WTC11 (cell line): Measurements from ENCODE around the gene AGBL5. TPM values are rescaled to one million over a fixed set of nuclear protein-coding genes. Genes with fewer than 3 reads are reported as not detected.

Source experiments
- ATAC-seq: fragments of 200-7000 bp; cut with Tn5 transposase; 2 replicates; pipeline ENCODE4 v1.10.0; 2021; ENCODE audit warnings: mild to moderate bottlenecking, moderate library complexity
- CTCF ChIA-PET: fragments of 300-600 bp; sonication (Branson Sonifier 250); formaldehyde crosslinking; loops from one replicate; lab custom pipeline; 2021; ENCODE audit warnings: antibody characterized with exemption; lab: Charles Lee
- POLR2A ChIA-PET: fragments of 350-600 bp; sonication (Branson Sonifier 250); formaldehyde crosslinking; loops from one replicate; lab custom pipeline; 2021; ENCODE audit warnings: antibody characterized with exemption; lab: Charles Lee
- DNase-seq: peaks from one replicate; pipeline ENCODE4 v3.0.0; 2021; ENCODE audit warnings: low spot score
- H3K27ac Mint-ChIP-seq: 2 replicates; pipeline ENCODE4 v1.8.0; 2021; ENCODE audit warnings: mixed read lengths
- H3K27me3 Mint-ChIP-seq: 2 replicates; pipeline ENCODE4 v1.8.0; 2021; ENCODE audit warnings: low read depth, mild to moderate bottlenecking, moderate library complexity, mixed read lengths
- H3K36me3 Mint-ChIP-seq: 2 replicates; pipeline ENCODE4 v1.8.0; 2021; ENCODE audit warnings: mixed read lengths
- H3K4me1 Mint-ChIP-seq: 2 replicates; pipeline ENCODE4 v1.8.0; 2022; ENCODE audit warnings: mixed read lengths
- H3K4me3 Mint-ChIP-seq: 2 replicates; pipeline ENCODE4 v1.8.0; 2021; ENCODE audit warnings: mild to moderate bottlenecking, moderate library complexity, mixed read lengths
- H3K9me3 Mint-ChIP-seq: 2 replicates; pipeline ENCODE4 v1.8.0; 2021; ENCODE audit warnings: mixed read lengths
- AR ChIP-seq: fragments of 250-450 bp; sonication (Bioruptor Pico); IDR thresholded peaks from 2 replicates; pipeline ENCODE4 v1.9.0; 2021; ENCODE audit warnings: mild to moderate bottlenecking
- E2F1 ChIP-seq: sonication (generic); formaldehyde crosslinking; IDR thresholded peaks from 2 replicates; pipeline ENCODE4 v1.8.0; 2022; ENCODE audit warnings: mild to moderate bottlenecking, missing genetic modification reagents
- ELF4 ChIP-seq: sonication (generic); formaldehyde crosslinking; IDR thresholded peaks from 2 replicates; pipeline ENCODE4 v1.8.1; 2022; ENCODE audit warnings: low read depth, mild to moderate bottlenecking, moderate library complexity, missing genetic modification reagents
- ERG ChIP-seq: fragments of 250-450 bp; sonication (Bioruptor Pico); IDR thresholded peaks from 2 replicates; pipeline ENCODE4 v1.8.0; 2021; ENCODE audit warnings: mild to moderate bottlenecking
- FOXP1 ChIP-seq: sonication (generic); formaldehyde crosslinking; IDR thresholded peaks from 2 replicates; pipeline ENCODE4 v1.8.0; 2022; ENCODE audit warnings: missing genetic modification reagents, mild to moderate bottlenecking, moderate library complexity, borderline replicate concordance
- GABPB1 ChIP-seq: sonication (generic); formaldehyde crosslinking; IDR thresholded peaks from 2 replicates; pipeline ENCODE4 v1.8.1; 2023; ENCODE audit warnings: mild to moderate bottlenecking, missing genetic modification reagents
- HMGA2 ChIP-seq: fragments of 250-450 bp; sonication (Bioruptor Pico); IDR thresholded peaks from 2 replicates; pipeline ENCODE4 v1.4.0; 2021; ENCODE audit warnings: mild to moderate bottlenecking, moderate library complexity
- KAT7 ChIP-seq: sonication (generic); formaldehyde crosslinking; IDR thresholded peaks from 2 replicates; pipeline ENCODE4 v1.8.1; 2023; ENCODE audit warnings: missing genetic modification reagents, mild to moderate bottlenecking, borderline replicate concordance
- NFATC4 ChIP-seq: fragments of 250-450 bp; sonication (Bioruptor Pico); IDR thresholded peaks from 2 replicates; pipeline ENCODE4 v1.9.0; 2021; ENCODE audit warnings: mild to moderate bottlenecking
- NR3C1 ChIP-seq: sonication (generic); formaldehyde crosslinking; conservative IDR thresholded peaks from 2 replicates; pipeline ENCODE4 v1.8.1; 2023; ENCODE audit warnings: low read depth, mild to moderate bottlenecking, missing genetic modification reagents
- PRRX2 ChIP-seq: fragments of 250-450 bp; sonication (Bioruptor Pico); IDR thresholded peaks from 2 replicates; pipeline ENCODE4 v1.8.0; 2021; ENCODE audit warnings: mild to moderate bottlenecking
- SOX15 ChIP-seq: fragments of 250-450 bp; sonication (Bioruptor Pico); IDR thresholded peaks from 2 replicates; pipeline ENCODE4 v1.9.0; 2021; ENCODE audit warnings: mild to moderate bottlenecking
- SP1 ChIP-seq: sonication (generic); formaldehyde crosslinking; conservative IDR thresholded peaks from 2 replicates; pipeline ENCODE4 v1.8.1; 2022; ENCODE audit warnings: missing genetic modification reagents
- ZMAT4 ChIP-seq: fragments of 250-450 bp; sonication (Bioruptor Pico); IDR thresholded peaks from 2 replicates; pipeline ENCODE4 v1.9.0; 2021; ENCODE audit warnings: mild to moderate bottlenecking
- ZNF671 ChIP-seq: fragments of 250-450 bp; sonication (Bioruptor Pico); IDR thresholded peaks from 2 replicates; pipeline ENCODE4 v1.8.0; 2021; ENCODE audit warnings: mild to moderate bottlenecking
- total RNA-seq: library from RNA; stranded (reverse); gene quantifications from 3 replicates; pipeline ENCODE4 v1.2.3, GENCODE V29; 2021
- TF ChIP-seq, protein P1 (sequence below): sonication (generic); formaldehyde crosslinking; IDR thresholded peaks from 2 replicates; pipeline ENCODE4 v1.8.0; 2023; ENCODE audit warnings: mild to moderate bottlenecking, missing genetic modification reagents
- TF ChIP-seq, protein P2 (sequence below): sonication (generic); formaldehyde crosslinking; IDR thresholded peaks from 2 replicates; pipeline ENCODE4 v1.8.1; 2023; ENCODE audit warnings: mild to moderate bottlenecking, missing genetic modification reagents
- TF ChIP-seq, protein P3 (sequence below): sonication (generic); formaldehyde crosslinking; conservative IDR thresholded peaks from 2 replicates; pipeline ENCODE4 v1.8.1; 2022; ENCODE audit warnings: mild to moderate bottlenecking, missing genetic modification reagents
- TF ChIP-seq, protein P4 (sequence below): sonication (generic); formaldehyde crosslinking; IDR thresholded peaks from 2 replicates; pipeline ENCODE4 v1.8.1; 2022; ENCODE audit warnings: mild to moderate bottlenecking, missing genetic modification reagents, moderate library complexity, borderline replicate concordance

The AGBL5 gene
- total RNA-seq, 1 experiment from 2014 or later = 43.0 TPM

- no peak overlapping the region for H3K4me3 Mint-ChIP-seq
- peaks cover 4% of the 10 kb centered on the region; the same call in 1 of the 2 replicates for H3K27me3 Mint-ChIP-seq
- TF ChIP-seq ELF4 (no peak), ZMAT4 (CRISPR knock-in tag) (no peak), SOX15 (CRISPR knock-in tag) (no peak), NR3C1 (CRISPR knock-in tag) (no peak), NFATC4 (CRISPR knock-in tag) (no peak), AR (CRISPR knock-in tag) (no peak), PRRX2 (CRISPR knock-in tag) (no peak), ERG (no peak), GABPB1 (CRISPR knock-in tag) (no peak), HMGA2 (no peak), SP1 (CRISPR knock-in tag) (no peak), E2F1 (CRISPR knock-in tag) (no peak), KAT7 (CRISPR knock-in tag) (no peak), FOXP1 (CRISPR knock-in tag) (no peak), ZNF671 (no peak)
- TF ChIP-seq, protein P1, sequence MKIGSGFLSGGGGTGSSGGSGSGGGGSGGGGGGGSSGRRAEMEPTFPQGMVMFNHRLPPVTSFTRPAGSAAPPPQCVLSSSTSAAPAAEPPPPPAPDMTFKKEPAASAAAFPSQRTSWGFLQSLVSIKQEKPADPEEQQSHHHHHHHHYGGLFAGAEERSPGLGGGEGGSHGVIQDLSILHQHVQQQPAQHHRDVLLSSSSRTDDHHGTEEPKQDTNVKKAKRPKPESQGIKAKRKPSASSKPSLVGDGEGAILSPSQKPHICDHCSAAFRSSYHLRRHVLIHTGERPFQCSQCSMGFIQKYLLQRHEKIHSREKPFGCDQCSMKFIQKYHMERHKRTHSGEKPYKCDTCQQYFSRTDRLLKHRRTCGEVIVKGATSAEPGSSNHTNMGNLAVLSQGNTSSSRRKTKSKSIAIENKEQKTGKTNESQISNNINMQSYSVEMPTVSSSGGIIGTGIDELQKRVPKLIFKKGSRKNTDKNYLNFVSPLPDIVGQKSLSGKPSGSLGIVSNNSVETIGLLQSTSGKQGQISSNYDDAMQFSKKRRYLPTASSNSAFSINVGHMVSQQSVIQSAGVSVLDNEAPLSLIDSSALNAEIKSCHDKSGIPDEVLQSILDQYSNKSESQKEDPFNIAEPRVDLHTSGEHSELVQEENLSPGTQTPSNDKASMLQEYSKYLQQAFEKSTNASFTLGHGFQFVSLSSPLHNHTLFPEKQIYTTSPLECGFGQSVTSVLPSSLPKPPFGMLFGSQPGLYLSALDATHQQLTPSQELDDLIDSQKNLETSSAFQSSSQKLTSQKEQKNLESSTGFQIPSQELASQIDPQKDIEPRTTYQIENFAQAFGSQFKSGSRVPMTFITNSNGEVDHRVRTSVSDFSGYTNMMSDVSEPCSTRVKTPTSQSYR (CRISPR knock-in tag) = no peak
- TF ChIP-seq, protein P2, sequence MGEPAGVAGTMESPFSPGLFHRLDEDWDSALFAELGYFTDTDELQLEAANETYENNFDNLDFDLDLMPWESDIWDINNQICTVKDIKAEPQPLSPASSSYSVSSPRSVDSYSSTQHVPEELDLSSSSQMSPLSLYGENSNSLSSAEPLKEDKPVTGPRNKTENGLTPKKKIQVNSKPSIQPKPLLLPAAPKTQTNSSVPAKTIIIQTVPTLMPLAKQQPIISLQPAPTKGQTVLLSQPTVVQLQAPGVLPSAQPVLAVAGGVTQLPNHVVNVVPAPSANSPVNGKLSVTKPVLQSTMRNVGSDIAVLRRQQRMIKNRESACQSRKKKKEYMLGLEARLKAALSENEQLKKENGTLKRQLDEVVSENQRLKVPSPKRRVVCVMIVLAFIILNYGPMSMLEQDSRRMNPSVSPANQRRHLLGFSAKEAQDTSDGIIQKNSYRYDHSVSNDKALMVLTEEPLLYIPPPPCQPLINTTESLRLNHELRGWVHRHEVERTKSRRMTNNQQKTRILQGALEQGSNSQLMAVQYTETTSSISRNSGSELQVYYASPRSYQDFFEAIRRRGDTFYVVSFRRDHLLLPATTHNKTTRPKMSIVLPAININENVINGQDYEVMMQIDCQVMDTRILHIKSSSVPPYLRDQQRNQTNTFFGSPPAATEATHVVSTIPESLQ = no peak
- TF ChIP-seq, protein P3, sequence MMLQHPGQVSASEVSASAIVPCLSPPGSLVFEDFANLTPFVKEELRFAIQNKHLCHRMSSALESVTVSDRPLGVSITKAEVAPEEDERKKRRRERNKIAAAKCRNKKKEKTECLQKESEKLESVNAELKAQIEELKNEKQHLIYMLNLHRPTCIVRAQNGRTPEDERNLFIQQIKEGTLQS (CRISPR knock-in tag) = no peak
- TF ChIP-seq, protein P4, sequence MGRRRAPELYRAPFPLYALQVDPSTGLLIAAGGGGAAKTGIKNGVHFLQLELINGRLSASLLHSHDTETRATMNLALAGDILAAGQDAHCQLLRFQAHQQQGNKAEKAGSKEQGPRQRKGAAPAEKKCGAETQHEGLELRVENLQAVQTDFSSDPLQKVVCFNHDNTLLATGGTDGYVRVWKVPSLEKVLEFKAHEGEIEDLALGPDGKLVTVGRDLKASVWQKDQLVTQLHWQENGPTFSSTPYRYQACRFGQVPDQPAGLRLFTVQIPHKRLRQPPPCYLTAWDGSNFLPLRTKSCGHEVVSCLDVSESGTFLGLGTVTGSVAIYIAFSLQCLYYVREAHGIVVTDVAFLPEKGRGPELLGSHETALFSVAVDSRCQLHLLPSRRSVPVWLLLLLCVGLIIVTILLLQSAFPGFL = no peak
- no peak for ATAC-seq
- no peak overlapping the region for H3K27ac Mint-ChIP-seq
- peaks cover 10% of the 10 kb centered on the region for H3K9me3 Mint-ChIP-seq
- H3K4me1 Mint-ChIP-seq = peaks cover 12% of the 10 kb centered on the region
- POLR2A ChIA-PET = interaction anchor here (0.6 to 1.9 kb wide), 2 partner anchors 56 to 390 kb away, joined by 3 to 8 read pairs; no protein-coding TSS in a partner anchor
- DNase-seq = no peak
- peaks cover 11% of the 10 kb centered on the region for H3K36me3 Mint-ChIP-seq
- CTCF ChIA-PET = interaction anchor here (1.4 to 6.9 kb wide), 6 partner anchors 36 to 171 kb away, joined by 3 to 596 read pairs (median 42); partner anchors contain the start of genes DPYSL5 and MAPRE3
These were observed 33.3 kb upstream of the AGBL5 start for GRCh38 chr2:27018142-27018541.
